ENCODE data around the gene ENDOD1. TPM values are rescaled to one million over a fixed set of nuclear protein-coding genes. Genes with fewer than 3 reads are reported as not detected.
"Not testable (repeated sequence)": the region's sequence is repeated elsewhere in the genome, so short reads cannot be mapped to it uniquely, and the experiment has no call there.

ENDOD1 gene
- total RNA-seq, 1 donor from 2014 or later, result 71.1 TPM

GRCh38 chr11:95128602-95129001, 39.0 kb downstream of the ENDOD1 start:
- no peak for DNase-seq (ENCODE audit: low spot score)
- no peak for TF ChIP-seq CTCF (IDR thresholded peaks at IDR 0.05)
- Mint-ChIP-seq H3K4me1 (ENCODE audit: low read depth) (peaks cover 24% of the 10 kb centered on the region), H3K4me3 (ENCODE audit: unreplicated experiment) (no peak overlapping the region), H3K27ac (ENCODE audit: unreplicated experiment) (no peak overlapping the region), H3K36me3 (ENCODE audit: low read depth) (peaks cover 10% of the 10 kb centered on the region), H3K9me3 (ENCODE audit: low read depth) (no peaks in the 10 kb centered on the region), H3K27me3 (ENCODE audit: low read depth) (no peaks in the 10 kb centered on the region)

GRCh38 chr11:95132956-95133355, 43.3 kb downstream of the ENDOD1 start:
- DNase-seq (ENCODE audit: low spot score), result no peak
- no peak for TF ChIP-seq CTCF (IDR thresholded peaks at IDR 0.05)
- H3K27ac Mint-ChIP-seq (ENCODE audit: unreplicated experiment), result no peak overlapping the region
- peaks cover 10% of the 10 kb centered on the region for H3K36me3 Mint-ChIP-seq (ENCODE audit: low read depth)
- H3K4me1 Mint-ChIP-seq (ENCODE audit: low read depth), result peaks cover 40% of the 10 kb centered on the region
- H3K27me3 Mint-ChIP-seq (ENCODE audit: low read depth), result no peaks in the 10 kb centered on the region
- no peak overlapping the region for H3K4me3 Mint-ChIP-seq (ENCODE audit: unreplicated experiment)
- H3K9me3 Mint-ChIP-seq (ENCODE audit: low read depth), result no peaks in the 10 kb centered on the region

- DNase-seq (ENCODE audit: low spot score), result no peak
- no peak overlapping the region for H3K4me3 Mint-ChIP-seq (ENCODE audit: unreplicated experiment)
Measured at GRCh38 chr11:95134491-95134890, 44.8 kb downstream of the ENDOD1 start.

GRCh38 chr11:95135155-95135554, 45.5 kb downstream of the ENDOD1 start:
- Mint-ChIP-seq H3K27ac (ENCODE audit: unreplicated experiment) (no peak overlapping the region), H3K36me3 (ENCODE audit: low read depth) (peaks cover 4% of the 10 kb centered on the region), H3K4me1 (ENCODE audit: low read depth) (peaks cover 34% of the 10 kb centered on the region), H3K4me3 (ENCODE audit: unreplicated experiment) (no peak overlapping the region), H3K9me3 (ENCODE audit: low read depth) (no peaks in the 10 kb centered on the region), H3K27me3 (ENCODE audit: low read depth) (no peaks in the 10 kb centered on the region)
- no peak for DNase-seq (ENCODE audit: low spot score)
- TF ChIP-seq CTCF (IDR thresholded peaks at IDR 0.05), result no peak

More at GRCh38 chr11:95134491-95134890, 44.8 kb downstream of the ENDOD1 start:
- Mint-ChIP-seq H3K27ac (ENCODE audit: unreplicated experiment) (peak overlapping the region; percentile 22), H3K36me3 (ENCODE audit: low read depth) (peaks cover 6% of the 10 kb centered on the region), H3K9me3 (ENCODE audit: low read depth) (no peaks in the 10 kb centered on the region), H3K27me3 (ENCODE audit: low read depth) (no peaks in the 10 kb centered on the region), H3K4me1 (ENCODE audit: low read depth) (peaks cover 41% of the 10 kb centered on the region)
- TF ChIP-seq CTCF (IDR thresholded peaks at IDR 0.05), result no peak

GRCh38 chr11:95135880-95136279, 46.2 kb downstream of the ENDOD1 start:
- no peaks in the 10 kb centered on the region for H3K27me3 Mint-ChIP-seq (ENCODE audit: low read depth)
- no peak for DNase-seq (ENCODE audit: low spot score)
- no peak overlapping the region for H3K27ac Mint-ChIP-seq (ENCODE audit: unreplicated experiment)
- peaks cover 32% of the 10 kb centered on the region for H3K4me1 Mint-ChIP-seq (ENCODE audit: low read depth)
- H3K9me3 Mint-ChIP-seq (ENCODE audit: low read depth), result no peaks in the 10 kb centered on the region
- TF ChIP-seq CTCF (IDR thresholded peaks at IDR 0.05), result no peak
- H3K4me3 Mint-ChIP-seq (ENCODE audit: unreplicated experiment), result no peak overlapping the region
- H3K36me3 Mint-ChIP-seq (ENCODE audit: low read depth), result peaks cover 2% of the 10 kb centered on the region

GRCh38 chr11:95136747-95137146, 47.1 kb downstream of the ENDOD1 start:
- not testable (repeated sequence) for H3K9me3 Mint-ChIP-seq (ENCODE audit: low read depth); DNase-seq (ENCODE audit: low spot score); H3K36me3 Mint-ChIP-seq (ENCODE audit: low read depth); H3K4me3 Mint-ChIP-seq (ENCODE audit: unreplicated experiment); H3K27me3 Mint-ChIP-seq (ENCODE audit: low read depth); H3K27ac Mint-ChIP-seq (ENCODE audit: unreplicated experiment)
- H3K4me1 Mint-ChIP-seq (ENCODE audit: low read depth), result peaks cover 32% of the 10 kb centered on the region

Data from chondrocyte (in vitro differentiated cells).